K562 (cell line): ENCODE results near the gene TSGA10IP. TPM values are rescaled to one million over a fixed set of nuclear protein-coding genes. Genes with fewer than 3 reads are reported as not detected.

Experiments used
- BCOR ChIP-seq: fragments of 450-650 bp; IDR thresholded peaks from 2 replicates; pipeline ENCODE4 v1.6.1; 2016
- BHLHE40 ChIP-seq: IDR thresholded peaks from 2 replicates; pipeline ENCODE4 v1.6.1; 2011; ENCODE audit warnings: low read length, improper control_type of control experiment
- BRCA1 ChIP-seq, 2 experiments: fragments of 450-650 bp in 1 of 2; sonication (generic) in 1 of 2; formaldehyde crosslinking in 1 of 2; IDR thresholded peaks; 2 replicates each; pipeline versions ENCODE4 v1.5.0 to v1.6.1; 2017 to 2020; ENCODE audit warnings: mild to moderate bottlenecking in 1 of 2, missing genetic modification reagents in 1 of 2
- BRD4 ChIP-seq: fragments of 200-600 bp; sonication (generic); IDR thresholded peaks from 2 replicates; pipeline ENCODE4 v1.6.1; 2017; ENCODE audit warnings: inconsistent platforms
- FOXP1 ChIP-seq: sonication (generic); formaldehyde crosslinking; IDR thresholded peaks from 2 replicates; pipeline ENCODE4 v1.8.0; 2022; ENCODE audit warnings: mild to moderate bottlenecking, missing genetic modification reagents
- HDAC1 ChIP-seq, 2 experiments: fragments of 450-650 bp; IDR thresholded peaks; 2 replicates each; pipeline ENCODE4 v1.6.1; 2016 to 2017; ENCODE audit warnings: inconsistent platforms in 1 of 2, mild to moderate bottlenecking in 1 of 2, moderate library complexity in 1 of 2
- KLF10 ChIP-seq: fragments of 250-450 bp; sonication (Bioruptor Pico); IDR thresholded peaks from 2 replicates; pipeline ENCODE4 v1.6.1; 2021; ENCODE audit warnings: matching md5 sums
- MTA3 ChIP-seq: fragments of 450-650 bp; formaldehyde crosslinking; IDR thresholded peaks from 2 replicates; pipeline ENCODE4 v1.6.1; 2017; ENCODE audit warnings: mild to moderate bottlenecking, borderline replicate concordance
- NKRF ChIP-seq: fragments of 450-650 bp; IDR thresholded peaks from 2 replicates; pipeline ENCODE4 v1.6.1; 2016; ENCODE audit warnings: borderline replicate concordance
- PREB ChIP-seq: sonication (generic); formaldehyde crosslinking; IDR thresholded peaks from 2 replicates; pipeline ENCODE4 v1.8.1; 2023; ENCODE audit warnings: mild to moderate bottlenecking, missing genetic modification reagents
- SMARCE1 ChIP-seq: fragments of 450-650 bp; IDR thresholded peaks from 2 replicates; pipeline ENCODE4 v1.7.1; 2016; ENCODE audit warnings: mild to moderate bottlenecking
- U2AF1 ChIP-seq: fragments of 200-400 bp; formaldehyde crosslinking; optimal IDR thresholded peaks from 2 replicates; pipeline ENCODE3; 2017; ENCODE audit warnings: mild to moderate bottlenecking, low read depth, low read length, moderate library complexity
- WHSC1 ChIP-seq: IDR thresholded peaks from one replicate; pipeline ENCODE4 v1.6.1; 2012; ENCODE audit warnings: low read length, control low read depth, inconsistent platforms
- ZBTB33 ChIP-seq: sonication (generic); formaldehyde crosslinking; IDR thresholded peaks from 2 replicates; pipeline ENCODE4 v1.8.1; 2023; ENCODE audit warnings: mild to moderate bottlenecking, missing genetic modification reagents
- ZBTB7A ChIP-seq: IDR thresholded peaks from 2 replicates; pipeline ENCODE4 v1.6.1; 2011; ENCODE audit warnings: low read depth, mild to moderate bottlenecking, low read length, moderate library complexity, borderline replicate concordance; ENCODE audit not compliant: control insufficient read depth
- ZNF143 ChIP-seq: sonication (generic); formaldehyde crosslinking; IDR thresholded peaks from 2 replicates; pipeline ENCODE4 v1.9.0; 2022; ENCODE audit warnings: mild to moderate bottlenecking, missing genetic modification reagents
- polyA plus RNA-seq, 8 experiments: library from polyadenylated mRNA; depleted of rRNA in 4 of 8; stranded (reverse) in 5 of 8; unstranded in 3 of 8; fragments of >200 nt; fragmentation: Nextera tagmentation in 2 of 8; fragmentation: Illumina TruSeq in 1 of 8; extraction: Ambion mirVana in 2 of 8; extraction: Trizol in 1 of 8; gene quantifications; 2 replicates each; pipeline versions ENCODE4 v1.2.1 to v1.2.3, GENCODE V29; 2011 to 2014; ENCODE audit warnings: inconsistent platforms in 1 of 8, missing spikeins in 1 of 8
- total RNA-seq, 7 experiments: library from RNA; depleted of rRNA in 6 of 7; stranded (reverse); fragments of >200 nt in 6 of 7; fragmentation: Illumina TruSeq in 2 of 7; extraction: Trizol in 2 of 7; gene quantifications; 2 replicates each; pipeline versions ENCODE4 v1.2.1 to v1.2.3, GENCODE V29; 2011 to 2021; ENCODE audit warnings: low replicate concordance in 1 of 7
- TF ChIP-seq, protein P1 (sequence below): IDR thresholded peaks from 3 replicates; pipeline ENCODE4 v1.6.1; 2011; ENCODE audit warnings: borderline replicate concordance, mild to moderate bottlenecking, moderate library complexity; ENCODE audit not compliant: insufficient read length; ENCODE audit errors: extremely low read depth

Gene TSGA10IP
- total and polyA plus RNA-seq, 9 of the 15 experiments (the other 6 are each of a cell fraction or from before 2014, with no cell fraction given): not detected

DNA sequence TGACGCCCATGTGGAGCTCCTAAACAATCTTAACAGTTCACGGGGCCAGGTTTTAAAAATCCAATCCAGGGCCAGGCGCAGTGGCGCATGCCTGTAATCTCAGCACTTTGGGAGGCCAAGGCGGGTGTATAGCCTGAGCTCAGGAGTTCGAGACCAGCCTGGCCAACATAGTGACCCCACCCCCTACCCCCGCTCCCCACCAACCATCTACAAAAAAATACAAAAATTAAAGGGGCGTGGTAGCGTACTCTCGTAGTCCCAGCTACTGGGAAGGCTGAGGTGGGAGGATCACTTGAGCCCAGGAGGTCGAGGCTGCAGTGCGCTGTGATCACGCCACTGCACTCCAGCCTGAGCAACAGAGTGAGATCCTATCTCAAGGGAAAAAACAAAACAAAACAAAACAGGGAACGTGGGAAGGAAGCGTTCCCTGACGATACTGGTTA is 15.6 kb downstream of the TSGA10IP start (continued):
- TF ChIP-seq ZNF143 (no peak), U2AF1 (no peak), ZBTB7A (no peak), BRD4 (no peak), SMARCE1 (no peak), BRCA1 (IDR thresholded peaks at IDR 0.05) (no peak), BRCA1 (CRISPR knock-in tag; IDR thresholded peaks at IDR 0.05) (no peak), BHLHE40 (peak; percentile 41; the same call in 1 of the 2 replicates), KLF10 (CRISPR knock-in tag) (no peak), ZBTB33 (CRISPR knock-in tag) (peak; percentile 93), PREB (CRISPR knock-in tag) (no peak), MTA3 (no peak), WHSC1 (no peak), BCOR (peak; percentile 47; the same call in 1 of the 2 replicates), HDAC1 (IDR thresholded peaks at IDR 0.05) (peak in 1 of 2 experiments; percentile 36; a peak in 2 of 4 replicates), FOXP1 (no peak), NKRF (peak; percentile 26; the same call in 1 of the 2 replicates)
- TF ChIP-seq, protein P1, sequence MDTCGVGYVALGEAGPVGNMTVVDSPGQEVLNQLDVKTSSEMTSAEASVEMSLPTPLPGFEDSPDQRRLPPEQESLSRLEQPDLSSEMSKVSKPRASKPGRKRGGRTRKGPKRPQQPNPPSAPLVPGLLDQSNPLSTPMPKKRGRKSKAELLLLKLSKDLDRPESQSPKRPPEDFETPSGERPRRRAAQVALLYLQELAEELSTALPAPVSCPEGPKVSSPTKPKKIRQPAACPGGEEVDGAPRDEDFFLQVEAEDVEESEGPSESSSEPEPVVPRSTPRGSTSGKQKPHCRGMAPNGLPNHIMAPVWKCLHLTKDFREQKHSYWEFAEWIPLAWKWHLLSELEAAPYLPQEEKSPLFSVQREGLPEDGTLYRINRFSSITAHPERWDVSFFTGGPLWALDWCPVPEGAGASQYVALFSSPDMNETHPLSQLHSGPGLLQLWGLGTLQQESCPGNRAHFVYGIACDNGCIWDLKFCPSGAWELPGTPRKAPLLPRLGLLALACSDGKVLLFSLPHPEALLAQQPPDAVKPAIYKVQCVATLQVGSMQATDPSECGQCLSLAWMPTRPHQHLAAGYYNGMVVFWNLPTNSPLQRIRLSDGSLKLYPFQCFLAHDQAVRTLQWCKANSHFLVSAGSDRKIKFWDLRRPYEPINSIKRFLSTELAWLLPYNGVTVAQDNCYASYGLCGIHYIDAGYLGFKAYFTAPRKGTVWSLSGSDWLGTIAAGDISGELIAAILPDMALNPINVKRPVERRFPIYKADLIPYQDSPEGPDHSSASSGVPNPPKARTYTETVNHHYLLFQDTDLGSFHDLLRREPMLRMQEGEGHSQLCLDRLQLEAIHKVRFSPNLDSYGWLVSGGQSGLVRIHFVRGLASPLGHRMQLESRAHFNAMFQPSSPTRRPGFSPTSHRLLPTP: no peak
